ENCODE data around the gene NEMF. TPM values are rescaled to one million over a fixed set of nuclear protein-coding genes. Genes with fewer than 3 reads are reported as not detected.
A peak's percentile ranks its signal among the peaks of the same experiment; 100 is the strongest.
"Not testable (repeated sequence)": the region's sequence is repeated elsewhere in the genome, so short reads cannot be mapped to it uniquely, and the experiment has no call there.

The NEMF gene
- total RNA-seq, 2 experiments from 2014 or later = 62.4 to 97.9 TPM

GRCh38 chr14:49849213-49849847 is 3.3 kb downstream of the NEMF start:
- Mint-ChIP-seq H3K27ac (peak overlapping the region; percentile 27), H3K4me3 (no peak overlapping the region), H3K27me3 (no peaks in the 10 kb centered on the region), H3K9me3 (ENCODE audit: low read depth) (no peaks in the 10 kb centered on the region), H3K4me1 (peaks cover 39% of the 10 kb centered on the region), H3K36me3 (ENCODE audit: low read depth) (peaks cover 36% of the 10 kb centered on the region)
- DNase-seq (no peak), ATAC-seq (no peak)
- POLR2A ChIA-PET = interaction anchor here (0.5 to 0.6 kb wide), 2 partner anchors 117 to 231 kb away, joined by 4 read pairs; no protein-coding TSS in a partner anchor
- CTCF ChIA-PET = interaction anchor here (0.8 to 6.4 kb wide), 6 partner anchors 14 to 279 kb away, joined by 3 to 158 read pairs (median 3); no protein-coding TSS in a partner anchor
- intact Hi-C loops (cut with DNase I, micrococcal nuclease) = no loop called here

- Mint-ChIP-seq H3K9me3 (ENCODE audit: low read depth) (no peaks in the 10 kb centered on the region), H3K27ac (no peak overlapping the region), H3K36me3 (ENCODE audit: low read depth) (peaks cover 50% of the 10 kb centered on the region), H3K4me1 (no peaks in the 10 kb centered on the region), H3K27me3 (no peaks in the 10 kb centered on the region), H3K4me3 (no peak overlapping the region)
- no peak for DNase-seq
- intact Hi-C loops (cut with DNase I, micrococcal nuclease) = loop anchor here in 1 of 2 experiments (5.0 kb wide), 1 partner anchor 46 kb away; no protein-coding TSS in a partner anchor
- POLR2A ChIA-PET = no interaction called here
- CTCF ChIA-PET = interaction anchor here (0.6 to 2.5 kb wide), 5 partner anchors 8 to 194 kb away, joined by 3 to 11 read pairs (median 5); partner anchors contain the start of genes DNAAF2 and NEMF
- ATAC-seq = no peak
Observed at GRCh38 chr14:49828640-49829039, 23.9 kb downstream of the NEMF start.

DNA sequence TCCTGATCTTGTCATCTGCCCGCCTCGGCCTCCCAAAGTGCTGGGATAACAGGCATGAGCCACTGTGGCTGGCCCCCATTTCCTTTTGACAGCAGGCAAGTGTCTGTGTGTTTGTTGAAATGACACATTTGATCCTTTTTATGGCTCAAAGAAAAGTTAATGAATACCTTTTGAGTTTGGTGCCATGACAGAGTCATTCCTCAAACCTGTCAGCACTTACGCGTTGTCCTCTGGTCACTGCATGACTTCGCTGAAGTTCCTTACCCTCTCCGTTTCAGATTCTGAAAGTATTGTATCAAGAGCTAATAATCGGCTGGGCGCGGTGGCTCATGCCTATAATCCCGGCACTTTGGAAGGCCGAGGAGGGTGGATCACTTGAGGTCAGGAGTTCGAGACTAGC is 32.4 kb downstream of the NEMF start:
- H3K9me3 Mint-ChIP-seq (ENCODE audit: low read depth) = peaks cover 6% of the 10 kb centered on the region
- CTCF ChIA-PET = interaction anchor here (0.6 to 0.8 kb wide), 2 partner anchors 9 to 51 kb away, joined by 3 read pairs; no protein-coding TSS in a partner anchor

DNA sequence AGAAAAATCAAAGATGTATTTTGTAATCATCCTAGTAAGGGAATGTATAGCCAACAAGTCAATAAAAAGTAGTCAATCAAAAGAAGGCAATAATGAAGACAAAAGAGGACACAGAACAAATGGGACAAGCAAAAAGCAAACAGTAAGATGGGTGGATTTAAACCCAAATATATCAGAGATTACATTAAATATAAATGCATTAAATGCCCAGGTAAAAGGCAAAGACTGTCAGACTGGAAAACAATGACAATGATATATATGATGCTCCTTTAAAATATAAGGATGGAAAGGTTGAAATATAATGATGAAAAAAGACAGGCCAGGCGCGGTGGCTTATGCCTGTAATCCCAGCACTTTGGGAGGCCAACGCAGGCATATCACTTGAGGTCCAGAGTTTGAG is 35.7 kb downstream of the NEMF start:
- DNase-seq (no peak), ATAC-seq (no peak)
- Mint-ChIP-seq H3K36me3 (ENCODE audit: low read depth) (peaks cover 77% of the 10 kb centered on the region), H3K27ac (no peak overlapping the region), H3K4me3 (no peak overlapping the region), H3K9me3 (ENCODE audit: low read depth) (peaks cover 8% of the 10 kb centered on the region), H3K4me1 (no peaks in the 10 kb centered on the region), H3K27me3 (no peaks in the 10 kb centered on the region)
- ChIA-PET CTCF (interaction anchor here (1.0 kb wide), 1 partner anchor 76 kb away, joined by 4 read pairs; no protein-coding TSS in a partner anchor), POLR2A (no interaction called here)
- intact Hi-C loops (cut with DNase I, micrococcal nuclease) = no loop called here

More for the DNA sequence above, 32.4 kb downstream of the NEMF start:
- intact Hi-C loops (cut with DNase I, micrococcal nuclease) = no loop called here
- H3K27ac Mint-ChIP-seq = no peak overlapping the region
- H3K36me3 Mint-ChIP-seq (ENCODE audit: low read depth) = peaks cover 64% of the 10 kb centered on the region
- H3K4me3 Mint-ChIP-seq = no peak overlapping the region
- ATAC-seq (no peak), DNase-seq (no peak)
- POLR2A ChIA-PET = no interaction called here
- H3K4me1 Mint-ChIP-seq = no peaks in the 10 kb centered on the region
- no peaks in the 10 kb centered on the region for H3K27me3 Mint-ChIP-seq

GRCh38 chr14:49816118-49816517 is 36.5 kb downstream of the NEMF start:
- ATAC-seq; H3K4me3 Mint-ChIP-seq; DNase-seq; POLR2A ChIA-PET; H3K27me3 Mint-ChIP-seq; H3K9me3 Mint-ChIP-seq (ENCODE audit: low read depth); intact Hi-C loops (cut with DNase I, micrococcal nuclease); H3K27ac Mint-ChIP-seq; H3K4me1 Mint-ChIP-seq: not testable (repeated sequence)
- CTCF ChIA-PET = interaction anchor here (0.6 to 2.1 kb wide), 2 partner anchors 13 to 30 kb away, joined by 4 to 5 read pairs; no protein-coding TSS in a partner anchor
- peaks cover 82% of the 10 kb centered on the region for H3K36me3 Mint-ChIP-seq (ENCODE audit: low read depth)

DNA sequence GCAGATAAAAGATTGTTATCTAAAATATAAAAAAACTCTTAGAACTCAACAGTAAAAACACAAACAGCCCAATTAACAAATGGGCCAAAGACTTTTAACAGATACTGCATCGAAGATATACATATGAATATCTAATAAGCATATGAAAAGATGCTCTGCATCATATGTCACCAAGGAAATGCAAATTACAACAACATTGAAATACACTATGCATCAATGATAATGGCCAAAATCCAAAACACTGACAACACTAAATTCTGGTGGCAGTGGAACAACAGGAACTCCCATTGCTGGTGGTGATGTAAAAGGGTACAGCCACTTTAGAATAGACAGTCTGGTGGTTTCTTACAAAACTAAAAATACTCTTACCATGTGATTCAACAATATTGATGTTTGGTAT is 43.8 kb downstream of the NEMF start:
- Mint-ChIP-seq H3K4me1 (peaks cover 4% of the 10 kb centered on the region), H3K27ac (peak overlapping the region; percentile 25), H3K4me3 (no peak overlapping the region), H3K9me3 (ENCODE audit: low read depth) (peaks cover 2% of the 10 kb centered on the region), H3K27me3 (no peaks in the 10 kb centered on the region), H3K36me3 (ENCODE audit: low read depth) (peaks cover 47% of the 10 kb centered on the region)
- intact Hi-C loops (cut with DNase I, micrococcal nuclease) = no loop called here
- ChIA-PET CTCF (interaction anchor here (0.7 to 1.2 kb wide), 2 partner anchors 39 to 199 kb away, joined by 3 to 4 read pairs; no protein-coding TSS in a partner anchor), POLR2A (no interaction called here)
- ATAC-seq (no peak), DNase-seq (no peak)

GRCh38 chr14:49796025-49796424 is 56.6 kb downstream of the NEMF start:
- H3K9me3 Mint-ChIP-seq (ENCODE audit: low read depth) = no peaks in the 10 kb centered on the region
- intact Hi-C loops (cut with DNase I, micrococcal nuclease) = no loop called here
- no peak overlapping the region for H3K4me3 Mint-ChIP-seq
- CTCF ChIA-PET = no interaction called here
- H3K36me3 Mint-ChIP-seq (ENCODE audit: low read depth) = peaks cover 43% of the 10 kb centered on the region
- H3K27me3 Mint-ChIP-seq = no peaks in the 10 kb centered on the region
- H3K27ac Mint-ChIP-seq = peak overlapping the region; percentile 24
- ATAC-seq (no peak), DNase-seq (no peak)
- POLR2A ChIA-PET = interaction anchor here (0.6 kb wide), 1 partner anchor 519 kb away, joined by 4 read pairs; no protein-coding TSS in a partner anchor
- H3K4me1 Mint-ChIP-seq = peaks cover 8% of the 10 kb centered on the region

DNA sequence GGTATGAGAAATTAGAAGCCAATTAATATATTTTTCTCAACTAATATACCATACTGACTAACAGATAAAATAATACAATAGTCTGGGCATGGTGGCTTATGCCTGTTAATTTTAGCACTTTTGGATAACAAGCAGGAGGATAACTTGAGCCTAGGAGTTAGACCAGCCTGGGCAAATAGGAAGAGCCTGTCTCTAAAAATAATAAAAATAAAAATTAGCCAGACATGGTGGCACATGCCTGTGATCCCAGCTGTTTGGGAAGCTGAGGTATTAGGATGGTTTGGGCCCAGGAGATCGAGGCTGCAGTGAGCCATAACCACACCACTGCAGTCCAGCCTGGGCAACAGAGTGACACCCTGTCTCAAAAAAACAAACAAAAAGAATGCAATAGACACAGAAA is 60.0 kb downstream of the NEMF start:
- H3K36me3 Mint-ChIP-seq (ENCODE audit: low read depth) = peaks cover 41% of the 10 kb centered on the region
- ATAC-seq = no peak
- POLR2A ChIA-PET = interaction anchor here (0.6 kb wide), 1 partner anchor 44 kb away, joined by 4 read pairs; no protein-coding TSS in a partner anchor
- H3K27ac Mint-ChIP-seq = peak overlapping the region; percentile 42
- intact Hi-C loops (cut with DNase I, micrococcal nuclease) = no loop called here
- H3K4me1 Mint-ChIP-seq = peaks cover 5% of the 10 kb centered on the region
- H3K4me3 Mint-ChIP-seq = no peak overlapping the region
- CTCF ChIA-PET = interaction anchor here (0.6 to 0.7 kb wide), 2 partner anchors 58 to 70 kb away, joined by 4 to 5 read pairs; no protein-coding TSS in a partner anchor
- H3K27me3 Mint-ChIP-seq = no peaks in the 10 kb centered on the region
- no peaks in the 10 kb centered on the region for H3K9me3 Mint-ChIP-seq (ENCODE audit: low read depth)
- DNase-seq = no peak

- H3K9me3 Mint-ChIP-seq (ENCODE audit: low read depth) = no peaks in the 10 kb centered on the region
- H3K27ac Mint-ChIP-seq = no peak overlapping the region
- DNase-seq = no peak
- no peak for ATAC-seq
- no peak overlapping the region for H3K4me3 Mint-ChIP-seq
- H3K36me3 Mint-ChIP-seq (ENCODE audit: low read depth) = peaks cover 48% of the 10 kb centered on the region
- intact Hi-C loops (cut with DNase I, micrococcal nuclease) = no loop called here
- POLR2A ChIA-PET = no interaction called here
- H3K4me1 Mint-ChIP-seq = no peaks in the 10 kb centered on the region
- CTCF ChIA-PET = no interaction called here
- no peaks in the 10 kb centered on the region for H3K27me3 Mint-ChIP-seq
Observed at GRCh38 chr14:49786315-49786714, 66.3 kb downstream of the NEMF start.

DNA sequence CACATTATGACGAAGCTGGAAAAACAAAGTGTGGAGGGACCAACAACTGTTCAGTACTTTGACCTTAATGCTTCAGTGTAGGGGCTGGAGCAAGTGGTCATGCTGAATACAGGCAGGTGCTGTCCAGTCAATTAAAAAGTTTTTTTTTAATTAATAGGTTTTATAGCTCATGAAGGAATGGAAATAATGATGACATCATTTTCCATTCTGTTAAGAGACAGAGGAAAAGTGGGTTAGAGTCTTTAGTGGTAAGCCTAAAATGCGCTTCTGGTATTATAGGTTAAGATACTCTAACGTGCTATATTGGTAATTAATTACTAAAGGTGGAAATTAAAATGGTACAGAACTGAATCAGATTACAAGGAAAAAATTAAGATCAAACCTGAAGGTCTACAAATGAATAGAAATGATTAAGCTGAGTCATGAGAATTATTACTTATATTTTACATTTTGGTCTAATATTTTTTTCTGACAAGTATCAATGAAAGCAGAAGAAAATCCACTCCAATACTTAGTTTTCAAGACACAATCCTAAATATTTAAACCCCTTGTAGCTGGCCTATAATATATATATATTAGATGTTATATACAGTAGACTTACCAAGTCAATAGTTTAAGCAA is 69.1 kb downstream of the NEMF start:
- DNase-seq = no peak
- H3K4me1 Mint-ChIP-seq = no peaks in the 10 kb centered on the region
- H3K27ac Mint-ChIP-seq = no peak overlapping the region
- no peaks in the 10 kb centered on the region for H3K27me3 Mint-ChIP-seq
- no peaks in the 10 kb centered on the region for H3K9me3 Mint-ChIP-seq (ENCODE audit: low read depth)
- H3K4me3 Mint-ChIP-seq = no peak overlapping the region
- ChIA-PET CTCF (interaction anchor here (0.6 to 1.0 kb wide), 2 partner anchors 17 to 128 kb away, joined by 3 read pairs; no protein-coding TSS in a partner anchor), POLR2A (no interaction called here)
- no peak for ATAC-seq
- H3K36me3 Mint-ChIP-seq (ENCODE audit: low read depth) = peaks cover 44% of the 10 kb centered on the region
- intact Hi-C loops (cut with DNase I, micrococcal nuclease) = loop anchor here in 1 of 2 experiments (5.0 kb wide), 1 partner anchor 44 kb away; no protein-coding TSS in a partner anchor

- not testable (repeated sequence) for H3K9me3 Mint-ChIP-seq (ENCODE audit: low read depth); H3K27me3 Mint-ChIP-seq; H3K4me1 Mint-ChIP-seq; ATAC-seq; DNase-seq; H3K27ac Mint-ChIP-seq; H3K4me3 Mint-ChIP-seq
- H3K36me3 Mint-ChIP-seq (ENCODE audit: low read depth) = peaks cover 30% of the 10 kb centered on the region
- ChIA-PET POLR2A (interaction anchor here (0.6 to 1.6 kb wide), 3 partner anchors 12 to 71 kb away, joined by 4 to 7 read pairs (median 5); partner anchors contain the start of gene KLHDC2), CTCF (interaction anchor here (0.6 to 1.9 kb wide), 3 partner anchors 9 to 191 kb away, joined by 3 to 7 read pairs (median 5); no protein-coding TSS in a partner anchor)
- intact Hi-C loops (cut with DNase I, micrococcal nuclease) = loop anchor here in 1 of 2 experiments (5.0 kb wide), 1 partner anchor 46 kb away; no protein-coding TSS in a partner anchor
Observed at GRCh38 chr14:49781040-49781439, 71.5 kb downstream of the NEMF start.
